AG09319 (cell line): ENCODE data around the gene TCF4.

Source experiments
- DNase-seq: peaks from one replicate; pipeline ENCODE4 v3.0.0-alpha.2; 2010; ENCODE audit warnings: low read depth; ENCODE audit errors: extremely low read depth
- CTCF ChIP-seq: IDR thresholded peaks from 2 replicates; pipeline ENCODE4 v1.5.1; 2011; ENCODE audit warnings: low read depth, mild to moderate bottlenecking, inconsistent platforms, low read length, moderate library complexity

The TCF4 gene

GRCh38 chr18:55546851-55547704 lies 40.9 kb downstream of the TCF4 start:
- DNase-seq: peak; percentile 10
- TF ChIP-seq CTCF: no peak

GRCh38 chr18:55544014-55544413 lies 44.0 kb downstream of the TCF4 start:
- no peak for TF ChIP-seq CTCF
- DNase-seq: no peak

GRCh38 chr18:55543130-55543704 lies 44.8 kb downstream of the TCF4 start:
- no peak for DNase-seq

GRCh38 chr18:55541571-55541970 lies 46.4 kb downstream of the TCF4 start:
- TF ChIP-seq CTCF: no peak
- no peak for DNase-seq

More at GRCh38 chr18:55543130-55543704, 44.8 kb downstream of the TCF4 start:
- TF ChIP-seq CTCF: no peak

GRCh38 chr18:55539240-55539639 lies 48.8 kb downstream of the TCF4 start:
- no peak for TF ChIP-seq CTCF
- DNase-seq: no peak

GRCh38 chr18:55534996-55535395 lies 53.0 kb downstream of the TCF4 start:
- TF ChIP-seq CTCF: no peak
- DNase-seq: no peak

- no peak for TF ChIP-seq CTCF
- DNase-seq: no peak
These were observed 53.4 kb downstream of the TCF4 start for GRCh38 chr18:55534547-55534946.
